MCF 10A (cell line): Measurements from ENCODE around the gene NNT. TPM values are rescaled to one million over a fixed set of nuclear protein-coding genes. Genes with fewer than 3 reads are reported as not detected.
"Not testable (repeated sequence)": the region's sequence is repeated elsewhere in the genome, so short reads cannot be mapped to it uniquely, and the experiment has no call there.

Experiments used
- BruUV-seq: library from RNA; stranded (reverse); fragments of 400-500 nt; replicated peaks from 2 replicates; lab custom pipeline; 2021; lab: Mats Ljungman, UMichigan
- CTCF ChIA-PET: fragments of 300-600 bp; sonication (Branson Sonifier 250); formaldehyde crosslinking; extraction: SDS; loops from one replicate; lab custom pipeline; 2021; ENCODE audit warnings: antibody characterized with exemption, inconsistent platforms; lab: Yijun Ruan, JAX
- POLR2A ChIA-PET: fragments of 300-600, 350-650 bp; sonication (Branson Sonifier 250); formaldehyde crosslinking; extraction: SDS; loops from one replicate; lab custom pipeline; 2020; ENCODE audit warnings: antibody characterized with exemption, inconsistent platforms; lab: Yijun Ruan, JAX
- DNase-seq: peaks from one replicate; pipeline ENCODE4 v3.0.0-alpha.2; 2018; ENCODE audit not compliant: unreplicated experiment
- H3K27ac Mint-ChIP-seq: one replicate; pipeline ENCODE4 v1.8.0; 2022; ENCODE audit warnings: mild to moderate bottlenecking, low read depth, mixed read lengths; ENCODE audit not compliant: unreplicated experiment
- H3K27me3 Mint-ChIP-seq: one replicate; pipeline ENCODE4 v1.8.0; 2022; ENCODE audit warnings: mixed read lengths; ENCODE audit not compliant: insufficient read depth, unreplicated experiment
- H3K36me3 Mint-ChIP-seq: one replicate; pipeline ENCODE4 v1.8.0; 2022; ENCODE audit warnings: mild to moderate bottlenecking, moderate library complexity, mixed read lengths; ENCODE audit not compliant: insufficient read depth, unreplicated experiment
- H3K4me1 Mint-ChIP-seq: one replicate; pipeline ENCODE4 v1.8.0; 2022; ENCODE audit warnings: mixed read lengths; ENCODE audit not compliant: insufficient read depth, unreplicated experiment
- H3K4me3 Mint-ChIP-seq: one replicate; pipeline ENCODE4 v1.8.0; 2022; ENCODE audit warnings: mild to moderate bottlenecking, moderate library complexity, mixed read lengths; ENCODE audit not compliant: unreplicated experiment
- H3K9me3 Mint-ChIP-seq: one replicate; pipeline ENCODE4 v1.8.0; 2022; ENCODE audit warnings: mixed read lengths; ENCODE audit not compliant: unreplicated experiment
- intact Hi-C: fragments of 100-400 bp; cut with micrococcal nuclease; formaldehyde crosslinking; loops from 2 replicates; pipeline ENCODE4 v1.14.1; 2022
- total RNA-seq: library from RNA; stranded (reverse); gene quantifications from 2 replicates; pipeline ENCODE4 v1.2.3, GENCODE V29; 2022
- TF ChIP-seq, protein P1 (sequence below): fragments of 200-600 bp; IDR thresholded peaks from one replicate; pipeline ENCODE4 v1.8.0; 2022; ENCODE audit warnings: antibody characterized with exemption, mild to moderate bottlenecking; ENCODE audit not compliant: unreplicated experiment

The NNT gene
- total RNA-seq, 1 experiment from 2014 or later: 52.3 TPM

DNA sequence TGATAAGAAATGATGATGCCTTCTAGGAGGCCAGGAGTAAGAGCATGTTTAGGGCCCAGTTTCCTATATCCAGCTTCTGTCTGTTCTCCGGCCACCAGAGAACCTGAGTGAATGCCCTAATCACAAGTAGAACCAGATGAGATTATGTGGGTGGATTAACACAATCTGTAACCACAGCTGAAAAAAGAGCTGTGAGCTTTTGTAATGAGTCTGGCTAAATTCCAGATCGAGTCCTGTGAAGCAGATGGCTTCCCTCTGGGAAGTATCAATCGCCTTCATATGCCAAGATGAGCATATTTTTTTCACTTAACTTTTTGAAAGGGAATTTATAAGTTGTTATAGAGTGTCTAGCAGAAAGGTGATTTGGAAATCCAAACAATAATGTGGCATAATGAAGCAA lies 99.8 kb downstream of the NNT start:
- peak; percentile 6 for DNase-seq
- Mint-ChIP-seq H3K4me3 (no peak overlapping the region), H3K36me3 (peaks cover 30% of the 10 kb centered on the region), H3K27me3 (no peaks in the 10 kb centered on the region), H3K9me3 (no peaks in the 10 kb centered on the region), H3K4me1 (no peaks in the 10 kb centered on the region), H3K27ac (no peak overlapping the region)
- intact Hi-C loops: no loop called here
- ChIA-PET POLR2A (interaction anchor here (1.0 kb wide), 1 partner anchor 9 kb away, joined by 3 read pairs; no protein-coding TSS in a partner anchor), CTCF (interaction anchor here (0.7 to 1.2 kb wide), 3 partner anchors 27 to 1052 kb away, joined by 3 to 4 read pairs (median 3); no protein-coding TSS in a partner anchor)
- TF ChIP-seq, protein P1, sequence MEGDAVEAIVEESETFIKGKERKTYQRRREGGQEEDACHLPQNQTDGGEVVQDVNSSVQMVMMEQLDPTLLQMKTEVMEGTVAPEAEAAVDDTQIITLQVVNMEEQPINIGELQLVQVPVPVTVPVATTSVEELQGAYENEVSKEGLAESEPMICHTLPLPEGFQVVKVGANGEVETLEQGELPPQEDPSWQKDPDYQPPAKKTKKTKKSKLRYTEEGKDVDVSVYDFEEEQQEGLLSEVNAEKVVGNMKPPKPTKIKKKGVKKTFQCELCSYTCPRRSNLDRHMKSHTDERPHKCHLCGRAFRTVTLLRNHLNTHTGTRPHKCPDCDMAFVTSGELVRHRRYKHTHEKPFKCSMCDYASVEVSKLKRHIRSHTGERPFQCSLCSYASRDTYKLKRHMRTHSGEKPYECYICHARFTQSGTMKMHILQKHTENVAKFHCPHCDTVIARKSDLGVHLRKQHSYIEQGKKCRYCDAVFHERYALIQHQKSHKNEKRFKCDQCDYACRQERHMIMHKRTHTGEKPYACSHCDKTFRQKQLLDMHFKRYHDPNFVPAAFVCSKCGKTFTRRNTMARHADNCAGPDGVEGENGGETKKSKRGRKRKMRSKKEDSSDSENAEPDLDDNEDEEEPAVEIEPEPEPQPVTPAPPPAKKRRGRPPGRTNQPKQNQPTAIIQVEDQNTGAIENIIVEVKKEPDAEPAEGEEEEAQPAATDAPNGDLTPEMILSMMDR: no peak
- no TSS peak for BruUV-seq

DNA sequence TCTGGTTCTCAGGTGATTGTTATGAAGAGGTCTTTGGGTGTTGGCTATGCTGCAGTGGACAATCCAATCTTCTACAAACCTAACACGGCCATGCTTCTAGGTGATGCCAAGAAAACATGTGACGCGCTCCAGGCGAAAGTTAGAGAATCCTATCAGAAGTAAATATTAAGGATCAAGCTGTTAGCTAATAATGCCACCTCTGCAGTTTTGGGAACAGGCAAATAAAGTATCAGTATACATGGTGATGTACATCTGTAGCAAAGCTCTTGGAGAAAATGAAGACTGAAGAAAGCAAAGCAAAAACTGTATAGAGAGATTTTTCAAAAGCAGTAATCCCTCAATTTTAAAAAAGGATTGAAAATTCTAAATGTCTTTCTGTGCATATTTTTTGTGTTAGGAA lies 101.3 kb downstream of the NNT start:
- no peak overlapping the region for H3K27ac Mint-ChIP-seq
- no TSS peak for BruUV-seq
- no peak overlapping the region for H3K4me3 Mint-ChIP-seq
- CTCF ChIA-PET: no interaction called here
- TF ChIP-seq, protein P1: no peak
- no peaks in the 10 kb centered on the region for H3K9me3 Mint-ChIP-seq
- DNase-seq: no peak
- no peaks in the 10 kb centered on the region for H3K4me1 Mint-ChIP-seq
- peaks cover 30% of the 10 kb centered on the region for H3K36me3 Mint-ChIP-seq
- POLR2A ChIA-PET: no interaction called here
- H3K27me3 Mint-ChIP-seq: no peaks in the 10 kb centered on the region
- intact Hi-C loops: no loop called here

DNA sequence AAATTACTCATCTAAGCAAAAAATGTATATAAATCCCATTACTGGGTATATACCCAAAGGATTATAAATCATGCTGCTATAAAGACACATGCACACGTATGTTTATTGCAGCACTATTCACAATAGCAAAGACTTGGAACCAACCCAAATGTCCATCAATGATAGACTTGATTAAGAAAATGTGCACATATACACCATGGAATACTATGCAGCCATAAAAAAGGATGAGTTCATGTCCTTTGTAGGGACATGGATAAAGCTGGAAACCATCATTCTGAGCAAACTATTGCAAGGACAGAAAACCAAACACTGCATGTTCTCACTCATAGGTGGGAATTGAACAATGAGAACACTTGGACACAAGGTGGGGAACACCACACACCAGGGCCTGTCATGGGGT lies 103.6 kb downstream of the NNT start:
- BruUV-seq, H3K4me3 Mint-ChIP-seq, intact Hi-C loops, POLR2A ChIA-PET, DNase-seq, H3K9me3 Mint-ChIP-seq, H3K27ac Mint-ChIP-seq, CTCF ChIA-PET, H3K27me3 Mint-ChIP-seq: not testable (repeated sequence)
- Mint-ChIP-seq H3K36me3 (peaks cover 30% of the 10 kb centered on the region), H3K4me1 (peaks cover 10% of the 10 kb centered on the region)

DNA sequence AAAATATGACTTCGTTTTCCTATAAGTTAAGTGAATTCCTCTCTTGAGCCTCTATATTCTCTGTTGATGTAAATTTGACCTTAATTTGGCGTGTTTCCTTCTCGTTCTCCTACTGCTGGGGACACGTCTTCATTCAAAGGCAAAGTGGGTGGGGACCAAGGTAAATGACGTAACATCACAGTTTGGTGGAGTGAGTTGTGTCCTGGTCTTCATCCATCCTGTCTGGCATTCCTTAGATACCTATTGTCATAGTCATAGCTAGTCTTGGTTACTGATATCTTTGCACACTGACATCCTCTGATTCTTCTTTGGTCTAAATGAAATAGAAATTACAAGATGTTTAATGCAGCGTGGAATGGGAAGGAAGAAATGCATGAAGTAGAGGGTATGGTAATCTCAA lies 108.5 kb downstream of the NNT start:
- ChIA-PET CTCF (interaction anchor here (2.1 kb wide), 1 partner anchor 18 kb away, joined by 5 read pairs; no protein-coding TSS in a partner anchor), POLR2A (interaction anchor here (1.1 kb wide), 1 partner anchor 8 kb away, joined by 3 read pairs; no protein-coding TSS in a partner anchor)
- BruUV-seq: no TSS peak
- intact Hi-C loops: no loop called here
- no peaks in the 10 kb centered on the region for H3K36me3 Mint-ChIP-seq
- H3K9me3 Mint-ChIP-seq: no peaks in the 10 kb centered on the region
- no peak overlapping the region for H3K4me3 Mint-ChIP-seq
- no peaks in the 10 kb centered on the region for H3K27me3 Mint-ChIP-seq
- no peak overlapping the region for H3K27ac Mint-ChIP-seq
- H3K4me1 Mint-ChIP-seq: peaks cover 12% of the 10 kb centered on the region
- TF ChIP-seq, protein P1: no peak
- peak; percentile 13 for DNase-seq
